Uterus (tissue), 2 donors: ENCODE data around the gene GPR152.
"Not testable (repeated sequence)": the region's sequence is repeated elsewhere in the genome, so short reads cannot be mapped to it uniquely, and the experiment has no call there.

Source experiments
- CTCF ChIP-seq, 4 experiments: fragments of 200-600 bp in 2 of 4; fragments of 450-650 bp in 2 of 4; sonication (generic) in 2 of 4; IDR thresholded peaks; one replicate each; pipeline ENCODE4 v1.5.1; 2016 to 2019; ENCODE audit warnings: antibody characterized with exemption in 4 of 4, mild to moderate bottlenecking in 2 of 4, moderate library complexity in 1 of 4
- POLR2A ChIP-seq, 2 donors: fragments of 450-650 bp; IDR thresholded peaks; one replicate each; pipeline ENCODE4 v1.6.1; 2016; ENCODE audit warnings: antibody characterized with exemption in 2 of 2, mild to moderate bottlenecking in 1 of 2, moderate library complexity in 1 of 2

GRCh38 chr11:67403085-67403484, 49.4 kb downstream of the GPR152 start:
- TF ChIP-seq POLR2A, CTCF (IDR thresholded peaks at IDR 0.05): not testable (repeated sequence)
